ENCODE data around the gene ADAM30.
"Not testable (repeated sequence)": the region's sequence is repeated elsewhere in the genome, so short reads cannot be mapped to it uniquely, and the experiment has no call there.

Gene ADAM30

DNA sequence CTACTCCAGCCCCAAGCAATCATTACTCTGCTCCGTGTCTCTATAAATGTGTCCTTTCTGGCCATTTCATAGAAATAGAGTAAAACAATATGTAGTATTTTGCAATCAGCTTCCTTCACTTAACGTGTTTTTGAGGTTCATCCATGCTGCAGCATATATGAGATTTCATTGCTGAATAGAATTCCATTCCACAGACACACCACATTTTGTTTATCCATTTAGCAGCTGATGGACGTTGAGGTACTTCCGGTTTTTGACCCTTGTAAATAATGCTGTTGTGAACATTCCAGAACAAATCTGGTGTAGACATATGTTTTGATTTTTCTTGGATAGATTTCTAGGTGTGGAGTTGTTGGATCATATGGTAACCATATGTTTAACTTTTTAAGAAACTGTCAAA lies 30.7 kb downstream of the ADAM30 start:
- TF ChIP-seq, protein P1, sequence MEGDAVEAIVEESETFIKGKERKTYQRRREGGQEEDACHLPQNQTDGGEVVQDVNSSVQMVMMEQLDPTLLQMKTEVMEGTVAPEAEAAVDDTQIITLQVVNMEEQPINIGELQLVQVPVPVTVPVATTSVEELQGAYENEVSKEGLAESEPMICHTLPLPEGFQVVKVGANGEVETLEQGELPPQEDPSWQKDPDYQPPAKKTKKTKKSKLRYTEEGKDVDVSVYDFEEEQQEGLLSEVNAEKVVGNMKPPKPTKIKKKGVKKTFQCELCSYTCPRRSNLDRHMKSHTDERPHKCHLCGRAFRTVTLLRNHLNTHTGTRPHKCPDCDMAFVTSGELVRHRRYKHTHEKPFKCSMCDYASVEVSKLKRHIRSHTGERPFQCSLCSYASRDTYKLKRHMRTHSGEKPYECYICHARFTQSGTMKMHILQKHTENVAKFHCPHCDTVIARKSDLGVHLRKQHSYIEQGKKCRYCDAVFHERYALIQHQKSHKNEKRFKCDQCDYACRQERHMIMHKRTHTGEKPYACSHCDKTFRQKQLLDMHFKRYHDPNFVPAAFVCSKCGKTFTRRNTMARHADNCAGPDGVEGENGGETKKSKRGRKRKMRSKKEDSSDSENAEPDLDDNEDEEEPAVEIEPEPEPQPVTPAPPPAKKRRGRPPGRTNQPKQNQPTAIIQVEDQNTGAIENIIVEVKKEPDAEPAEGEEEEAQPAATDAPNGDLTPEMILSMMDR (IDR thresholded peaks at IDR 0.05; ENCODE audit: control extremely low read depth, extremely low read depth, low read depth, missing control alignments) = no peak
- ChIA-PET CTCF (interaction anchor here (1.4 to 2.0 kb wide), 2 partner anchors 21 to 57 kb away, joined by 3 to 6 read pairs; no protein-coding TSS in a partner anchor), POLR2A (no interaction called here)
- no peak for DNase-seq (ENCODE audit: extremely low spot score)

DNA sequence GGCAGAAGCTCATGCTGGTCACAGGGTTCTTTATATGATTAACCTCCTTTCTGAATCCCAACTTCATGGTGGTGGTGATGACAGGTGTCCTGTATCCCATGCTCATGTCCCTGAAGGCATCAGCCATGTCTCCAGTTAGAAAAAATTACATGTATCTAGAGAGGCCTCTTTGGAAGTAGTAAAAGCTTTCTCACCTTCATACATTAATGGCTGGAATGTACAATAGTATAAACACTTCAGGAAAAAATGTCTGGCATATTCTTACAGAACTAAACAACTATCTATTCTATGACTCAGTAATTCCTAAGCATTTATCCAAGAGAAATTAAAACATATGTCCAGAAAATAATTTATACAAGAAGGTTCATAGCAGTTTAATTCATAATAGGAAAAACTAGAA lies 34.0 kb downstream of the ADAM30 start:
- DNase-seq (ENCODE audit: extremely low spot score) = no peak
- CTCF ChIA-PET = no interaction called here
- TF ChIP-seq, protein P1 (IDR thresholded peaks at IDR 0.05; ENCODE audit: control extremely low read depth, extremely low read depth, low read depth, missing control alignments) = no peak
- POLR2A ChIA-PET = no interaction called here

DNA sequence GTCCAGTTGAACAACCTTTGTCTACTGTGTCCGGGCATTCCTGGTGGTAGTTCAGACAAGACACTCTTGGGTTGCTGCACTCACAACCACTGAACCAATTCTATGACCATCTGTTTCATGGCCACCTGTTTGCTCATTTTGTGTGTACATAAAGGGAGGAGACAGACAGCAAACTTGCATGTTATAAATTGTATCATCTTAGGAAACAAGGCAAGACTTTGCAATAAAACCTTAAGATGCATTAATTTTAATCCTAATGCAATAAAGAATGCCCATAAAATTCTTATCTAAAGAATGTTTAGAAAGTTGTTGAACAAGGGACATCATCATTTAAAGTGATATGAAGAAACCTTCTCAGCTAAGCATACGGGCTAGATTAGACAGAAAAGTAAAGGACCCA lies 34.8 kb downstream of the ADAM30 start:
- ChIA-PET POLR2A (no interaction called here), CTCF (no interaction called here)
- no peak for DNase-seq (ENCODE audit: extremely low spot score)
- TF ChIP-seq, protein P1 (IDR thresholded peaks at IDR 0.05; ENCODE audit: control extremely low read depth, extremely low read depth, low read depth, missing control alignments) = no peak

DNA sequence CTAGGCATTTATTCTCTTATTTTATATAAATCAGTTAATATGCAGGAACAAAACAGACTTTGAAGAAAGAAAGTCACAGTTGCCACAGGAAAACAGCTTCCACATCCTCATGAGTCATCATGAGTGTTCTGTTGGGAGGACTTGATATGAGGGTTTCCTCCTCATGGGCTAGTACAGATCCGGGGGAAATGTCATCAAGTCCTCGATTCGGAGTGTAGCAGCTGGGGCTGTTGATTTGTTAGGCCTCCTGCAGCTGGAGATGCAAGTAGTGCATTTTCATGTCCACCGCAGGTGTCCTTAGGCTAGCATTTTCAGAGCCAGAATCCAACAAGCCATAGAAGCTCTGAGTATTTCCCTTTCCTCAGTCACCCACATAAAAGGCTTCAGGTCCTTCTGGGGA lies 36.7 kb downstream of the ADAM30 start:
- ChIA-PET CTCF (interaction anchor here (1.7 to 2.9 kb wide), 3 partner anchors 10 to 51 kb away, joined by 3 to 18 read pairs (median 5); no protein-coding TSS in a partner anchor), POLR2A (no interaction called here)
- no peak for DNase-seq (ENCODE audit: extremely low spot score)
- TF ChIP-seq, protein P1 (IDR thresholded peaks at IDR 0.05; ENCODE audit: control extremely low read depth, extremely low read depth, low read depth, missing control alignments) = no peak

DNA sequence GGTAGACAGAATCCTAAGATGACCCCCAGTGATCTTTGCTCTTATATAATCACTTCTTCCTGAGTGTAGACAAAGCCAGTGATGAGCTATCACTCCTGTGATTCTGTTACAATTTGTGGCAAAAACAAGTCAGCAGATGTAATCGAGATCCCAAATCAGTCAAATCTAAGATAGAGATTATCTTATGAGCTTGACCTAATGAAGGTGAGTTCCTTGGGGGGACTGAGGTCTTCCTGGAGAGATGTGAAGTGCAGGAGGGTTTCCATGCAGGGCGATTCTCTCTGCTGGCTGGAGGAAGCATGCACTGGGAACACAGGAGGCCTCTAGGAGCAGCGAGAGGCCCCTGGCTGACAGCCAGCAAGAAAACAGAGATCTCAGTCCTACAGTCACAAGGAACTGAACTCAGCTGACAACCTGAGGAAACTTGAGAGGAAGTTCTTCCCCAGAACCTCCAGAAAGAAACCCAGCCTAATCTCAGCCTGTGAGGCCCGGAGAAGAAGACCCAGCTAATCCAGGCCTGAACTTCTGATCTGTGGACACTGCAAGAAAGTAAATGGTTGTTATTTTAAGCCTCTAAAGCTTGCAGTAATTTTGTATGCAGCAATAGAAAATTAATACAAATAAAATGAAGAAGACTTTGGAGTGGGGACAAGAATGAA lies 37.6 kb downstream of the ADAM30 start:
- CTCF ChIA-PET = interaction anchor here (0.7 to 2.9 kb wide), 4 partner anchors 11 to 50 kb away, joined by 5 to 18 read pairs (median 5); no protein-coding TSS in a partner anchor
- POLR2A ChIA-PET; DNase-seq (ENCODE audit: extremely low spot score): not testable (repeated sequence)

DNA sequence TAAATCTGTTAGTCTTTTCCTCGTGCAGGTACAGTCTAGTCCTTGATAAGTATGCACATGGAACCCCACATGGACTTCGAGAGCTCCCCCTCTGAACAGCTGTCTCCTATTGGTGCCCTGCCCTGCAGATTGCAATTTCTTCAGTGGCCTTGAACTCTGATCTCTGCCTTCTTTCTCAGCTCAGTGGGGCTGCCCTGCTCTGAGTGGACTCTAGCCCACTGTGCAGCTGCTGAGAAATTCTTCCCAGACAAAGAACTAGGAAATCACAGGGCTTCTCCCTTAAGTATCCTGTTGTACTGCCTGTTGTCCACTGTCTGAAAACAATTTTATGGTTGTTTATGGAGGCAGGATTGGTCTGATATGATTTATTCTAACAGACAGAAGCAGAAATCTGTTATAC lies 38.2 kb downstream of the ADAM30 start:
- no peak for DNase-seq (ENCODE audit: extremely low spot score)
- CTCF ChIA-PET = interaction anchor here (1.4 to 1.8 kb wide), 2 partner anchors 15 to 49 kb away, joined by 5 read pairs; no protein-coding TSS in a partner anchor
- POLR2A ChIA-PET = no interaction called here
- TF ChIP-seq, protein P1 (IDR thresholded peaks at IDR 0.05; ENCODE audit: control extremely low read depth, extremely low read depth, low read depth, missing control alignments) = no peak

DNA sequence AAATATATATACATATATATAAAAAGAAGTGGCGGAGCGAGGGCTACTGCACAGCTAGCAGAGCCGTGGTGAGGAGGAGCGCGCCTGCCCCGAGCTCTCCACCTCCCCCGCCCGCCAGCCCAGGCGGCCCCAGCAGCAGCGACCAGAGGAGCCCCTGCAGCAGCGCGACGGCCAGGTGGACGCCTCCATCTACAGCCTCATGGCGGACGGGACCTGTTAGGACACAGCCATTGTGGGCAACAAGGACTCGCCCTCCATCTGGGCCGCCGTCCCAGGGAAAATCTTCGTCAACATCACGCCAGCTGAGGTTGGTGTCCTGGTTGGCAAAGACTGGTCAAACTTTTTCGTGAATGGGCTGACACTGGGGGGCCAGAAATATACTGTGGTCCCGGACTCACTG lies 43.2 kb downstream of the ADAM30 start:
- ChIA-PET CTCF (no interaction called here), POLR2A (no interaction called here)
- TF ChIP-seq, protein P1 (IDR thresholded peaks at IDR 0.05; ENCODE audit: control extremely low read depth, extremely low read depth, low read depth, missing control alignments) = no peak

More for the DNA sequence above, 43.2 kb downstream of the ADAM30 start:
- DNase-seq (ENCODE audit: extremely low spot score) = no peak

Data from GM10248 (cell line).